Endothelial cell (in vitro differentiated cells): ENCODE data around the gene MIGA1. TPM values are rescaled to one million over a fixed set of nuclear protein-coding genes. Genes with fewer than 3 reads are reported as not detected.
"Not testable (repeated sequence)": the region's sequence is repeated elsewhere in the genome, so short reads cannot be mapped to it uniquely, and the experiment has no call there.

Experiments
- DNase-seq: peaks from one replicate; pipeline ENCODE4 v3.0.0; 2021; ENCODE audit warnings: low spot score
- H3K27ac Mint-ChIP-seq: one replicate; pipeline ENCODE4 v1.8.0; 2021; ENCODE audit warnings: mixed read lengths, inconsistent platforms; ENCODE audit not compliant: unreplicated experiment
- H3K27me3 Mint-ChIP-seq: one replicate; pipeline ENCODE4 v1.8.0; 2021; ENCODE audit warnings: mild to moderate bottlenecking, moderate library complexity, mixed read lengths, inconsistent platforms; ENCODE audit not compliant: unreplicated experiment
- H3K36me3 Mint-ChIP-seq: one replicate; pipeline ENCODE4 v1.8.0; 2021; ENCODE audit warnings: mild to moderate bottlenecking, low read depth, mixed read lengths, inconsistent platforms; ENCODE audit not compliant: unreplicated experiment
- H3K4me1 Mint-ChIP-seq: one replicate; pipeline ENCODE4 v1.8.0; 2021; ENCODE audit warnings: mild to moderate bottlenecking, mixed read lengths, inconsistent platforms; ENCODE audit not compliant: unreplicated experiment
- H3K4me3 Mint-ChIP-seq: one replicate; pipeline ENCODE4 v1.8.0; 2021; ENCODE audit warnings: mild to moderate bottlenecking, mixed read lengths, inconsistent platforms; ENCODE audit not compliant: unreplicated experiment
- H3K9me3 Mint-ChIP-seq: one replicate; pipeline ENCODE4 v1.8.0; 2021; ENCODE audit warnings: mixed read lengths, inconsistent platforms; ENCODE audit not compliant: unreplicated experiment
- CTCF ChIP-seq: fragments of 200-600 bp; sonication (generic); IDR thresholded peaks from one replicate; pipeline ENCODE4 v1.5.0; 2021; ENCODE audit warnings: antibody characterized with exemption; ENCODE audit not compliant: unreplicated experiment
- total RNA-seq: library from RNA; stranded (reverse); fragmentation: NEBNext Ultra II Directional; extraction: Animal tissue kit (Norgen Biotek cat#: 25700); gene quantifications from one replicate; pipeline ENCODE4 v1.2.1, GENCODE V29; 2021; ENCODE audit not compliant: unreplicated experiment

The MIGA1 gene
- total RNA-seq, 1 donor from 2014 or later: 12.3 TPM

GRCh38 chr1:77781683-77782082, 2.2 kb downstream of the MIGA1 start:
- Mint-ChIP-seq H3K4me3 (no peak overlapping the region), H3K4me1 (peaks cover 8% of the 10 kb centered on the region), H3K9me3 (no peaks in the 10 kb centered on the region), H3K36me3 (peaks cover 26% of the 10 kb centered on the region), H3K27ac (no peak overlapping the region), H3K27me3 (peaks cover 3% of the 10 kb centered on the region)
- TF ChIP-seq CTCF: no peak
- no peak for DNase-seq

GRCh38 chr1:77783141-77783540, 3.7 kb downstream of the MIGA1 start:
- DNase-seq: no peak
- H3K4me3 Mint-ChIP-seq: no peak overlapping the region
- H3K9me3 Mint-ChIP-seq: no peaks in the 10 kb centered on the region
- TF ChIP-seq CTCF: no peak
- H3K27me3 Mint-ChIP-seq: peaks cover 5% of the 10 kb centered on the region
- peaks cover 8% of the 10 kb centered on the region for H3K4me1 Mint-ChIP-seq
- no peak overlapping the region for H3K27ac Mint-ChIP-seq
- peaks cover 30% of the 10 kb centered on the region for H3K36me3 Mint-ChIP-seq

GRCh38 chr1:77786093-77786741, 6.8 kb downstream of the MIGA1 start:
- not testable (repeated sequence) for DNase-seq, H3K9me3 Mint-ChIP-seq, H3K4me1 Mint-ChIP-seq, H3K27ac Mint-ChIP-seq, H3K27me3 Mint-ChIP-seq
- peak overlapping the region; percentile 77 for H3K4me3 Mint-ChIP-seq
- peaks cover 37% of the 10 kb centered on the region for H3K36me3 Mint-ChIP-seq

GRCh38 chr1:77794550-77794949, 15.1 kb downstream of the MIGA1 start:
- no peak for TF ChIP-seq CTCF
- DNase-seq: no peak
- H3K4me3 Mint-ChIP-seq: no peak overlapping the region
- H3K36me3 Mint-ChIP-seq: peaks cover 6% of the 10 kb centered on the region
- no peaks in the 10 kb centered on the region for H3K27me3 Mint-ChIP-seq
- peaks cover 13% of the 10 kb centered on the region for H3K4me1 Mint-ChIP-seq
- H3K27ac Mint-ChIP-seq: no peak overlapping the region
- H3K9me3 Mint-ChIP-seq: no peaks in the 10 kb centered on the region

- Mint-ChIP-seq H3K27me3 (no peaks in the 10 kb centered on the region), H3K9me3 (no peaks in the 10 kb centered on the region), H3K4me1 (peaks cover 13% of the 10 kb centered on the region), H3K27ac (peak overlapping the region; percentile 59), H3K4me3 (peak overlapping the region; percentile 31), H3K36me3 (peaks cover 5% of the 10 kb centered on the region)
- DNase-seq: peak; percentile 36
- no peak for TF ChIP-seq CTCF
These were observed 17.4 kb downstream of the MIGA1 start for GRCh38 chr1:77796695-77797405.
